NCI-H146 treated with DMSO at 0.1 percent for 48 hours (cell line): ENCODE data around the gene WFDC1.
A peak's percentile ranks its signal among the peaks of the same experiment; 100 is the strongest.

Experiments used
- DNase-seq: peaks from one replicate; lab custom pipeline; 2025; ENCODE audit not compliant: unreplicated experiment; lab: John Stamatoyannopoulos, UW

WFDC1 gene

GRCh38 chr16:84299734-84300440 lies 5.2 kb downstream of the WFDC1 start:
- no peak for DNase-seq

GRCh38 chr16:84302111-84302954 lies 7.7 kb downstream of the WFDC1 start:
- no peak for DNase-seq

- DNase-seq = no peak
Measured at GRCh38 chr16:84303023-84303422, 8.3 kb downstream of the WFDC1 start.

GRCh38 chr16:84303516-84303915 lies 8.8 kb downstream of the WFDC1 start:
- no peak for DNase-seq

GRCh38 chr16:84306564-84306963 lies 11.9 kb downstream of the WFDC1 start:
- DNase-seq = no peak

GRCh38 chr16:84307209-84307954 lies 12.7 kb downstream of the WFDC1 start:
- no peak for DNase-seq

GRCh38 chr16:84308120-84308519 lies 13.4 kb downstream of the WFDC1 start:
- peak; percentile 4 for DNase-seq

- no peak for DNase-seq
Measured at GRCh38 chr16:84310642-84311041, 16.0 kb downstream of the WFDC1 start.

- DNase-seq = peak; percentile 46
Measured at GRCh38 chr16:84312783-84313382, 18.2 kb downstream of the WFDC1 start.

- no peak for DNase-seq
Measured at GRCh38 chr16:84313921-84314320, 19.2 kb downstream of the WFDC1 start.

- no peak for DNase-seq
Measured at GRCh38 chr16:84314373-84314772, 19.7 kb downstream of the WFDC1 start.

GRCh38 chr16:84314814-84315213 lies 20.1 kb downstream of the WFDC1 start:
- DNase-seq = no peak

- DNase-seq = no peak
Measured at GRCh38 chr16:84315422-84315821, 20.7 kb downstream of the WFDC1 start.

- no peak for DNase-seq
Measured at GRCh38 chr16:84318091-84318975, 23.7 kb downstream of the WFDC1 start.

- no peak for DNase-seq
Measured at GRCh38 chr16:84319146-84319760, 24.6 kb downstream of the WFDC1 start.

- no peak for DNase-seq
Measured at GRCh38 chr16:84320511-84320910, 25.8 kb downstream of the WFDC1 start.

GRCh38 chr16:84321932-84322331 lies 27.3 kb downstream of the WFDC1 start:
- no peak for DNase-seq

GRCh38 chr16:84322749-84323148 lies 28.1 kb downstream of the WFDC1 start:
- no peak for DNase-seq

- DNase-seq = no peak
Measured at GRCh38 chr16:84323606-84324005, 28.9 kb downstream of the WFDC1 start.
